ENCODE data around the gene FREM1.

DNA sequence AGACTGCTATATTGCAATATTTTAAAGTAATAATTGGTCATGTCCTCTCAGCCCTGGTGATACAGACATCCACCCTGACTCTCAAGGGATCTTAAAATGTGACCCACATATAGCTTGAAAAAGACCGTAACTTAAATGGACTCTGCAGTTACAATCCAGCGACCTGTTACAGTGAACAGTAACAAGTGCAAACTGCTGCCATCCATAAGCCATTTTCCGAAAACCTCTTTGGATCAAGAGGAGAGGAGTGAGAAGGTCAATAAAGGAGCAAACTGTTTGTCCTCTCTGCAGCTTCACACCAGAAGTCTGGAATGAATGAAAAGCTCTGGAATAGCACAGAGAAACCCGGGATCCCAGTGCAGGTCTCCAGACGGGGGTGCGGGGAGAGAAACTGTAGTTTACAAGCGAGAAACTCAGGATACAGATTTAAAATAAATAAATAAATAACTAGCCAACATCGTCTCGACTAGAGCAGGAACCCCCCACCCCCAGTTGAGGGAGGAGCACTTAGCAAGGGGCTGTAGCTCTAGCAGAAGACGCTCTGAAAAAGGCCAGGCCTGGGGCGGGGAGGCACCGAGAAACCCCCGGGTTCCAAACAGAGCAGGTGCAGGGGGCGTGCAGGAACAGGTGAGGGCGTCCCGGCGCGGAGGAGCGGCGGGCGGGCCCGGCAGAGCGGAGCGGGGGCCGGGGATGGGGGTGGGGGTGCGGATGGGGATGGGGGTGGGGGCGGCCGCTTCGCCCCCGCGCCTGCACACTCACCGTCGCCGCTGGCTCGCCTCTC, 217.6 kb downstream of the FREM1 start:
- no peak for TF ChIP-seq EZH2 (IDR thresholded peaks at IDR 0.05; ENCODE audit: insufficient read depth, low read length)
- TF ChIP-seq, protein P1, sequence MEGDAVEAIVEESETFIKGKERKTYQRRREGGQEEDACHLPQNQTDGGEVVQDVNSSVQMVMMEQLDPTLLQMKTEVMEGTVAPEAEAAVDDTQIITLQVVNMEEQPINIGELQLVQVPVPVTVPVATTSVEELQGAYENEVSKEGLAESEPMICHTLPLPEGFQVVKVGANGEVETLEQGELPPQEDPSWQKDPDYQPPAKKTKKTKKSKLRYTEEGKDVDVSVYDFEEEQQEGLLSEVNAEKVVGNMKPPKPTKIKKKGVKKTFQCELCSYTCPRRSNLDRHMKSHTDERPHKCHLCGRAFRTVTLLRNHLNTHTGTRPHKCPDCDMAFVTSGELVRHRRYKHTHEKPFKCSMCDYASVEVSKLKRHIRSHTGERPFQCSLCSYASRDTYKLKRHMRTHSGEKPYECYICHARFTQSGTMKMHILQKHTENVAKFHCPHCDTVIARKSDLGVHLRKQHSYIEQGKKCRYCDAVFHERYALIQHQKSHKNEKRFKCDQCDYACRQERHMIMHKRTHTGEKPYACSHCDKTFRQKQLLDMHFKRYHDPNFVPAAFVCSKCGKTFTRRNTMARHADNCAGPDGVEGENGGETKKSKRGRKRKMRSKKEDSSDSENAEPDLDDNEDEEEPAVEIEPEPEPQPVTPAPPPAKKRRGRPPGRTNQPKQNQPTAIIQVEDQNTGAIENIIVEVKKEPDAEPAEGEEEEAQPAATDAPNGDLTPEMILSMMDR (IDR thresholded peaks at IDR 0.05; ENCODE audit: insufficient read depth, low read depth, low read length), result no peak
